ENCODE measurements around the gene MYPOP. TPM values are rescaled to one million over a fixed set of nuclear protein-coding genes. Genes with fewer than 3 reads are reported as not detected.
A peak's percentile ranks its signal among the peaks of the same experiment; 100 is the strongest.
"Not testable (repeated sequence)": the region's sequence is repeated elsewhere in the genome, so short reads cannot be mapped to it uniquely, and the experiment has no call there.

Gene MYPOP
- total and polyA plus RNA-seq, 2 donors from 2014 or later, result 6.7 to 11.7 TPM

DNA sequence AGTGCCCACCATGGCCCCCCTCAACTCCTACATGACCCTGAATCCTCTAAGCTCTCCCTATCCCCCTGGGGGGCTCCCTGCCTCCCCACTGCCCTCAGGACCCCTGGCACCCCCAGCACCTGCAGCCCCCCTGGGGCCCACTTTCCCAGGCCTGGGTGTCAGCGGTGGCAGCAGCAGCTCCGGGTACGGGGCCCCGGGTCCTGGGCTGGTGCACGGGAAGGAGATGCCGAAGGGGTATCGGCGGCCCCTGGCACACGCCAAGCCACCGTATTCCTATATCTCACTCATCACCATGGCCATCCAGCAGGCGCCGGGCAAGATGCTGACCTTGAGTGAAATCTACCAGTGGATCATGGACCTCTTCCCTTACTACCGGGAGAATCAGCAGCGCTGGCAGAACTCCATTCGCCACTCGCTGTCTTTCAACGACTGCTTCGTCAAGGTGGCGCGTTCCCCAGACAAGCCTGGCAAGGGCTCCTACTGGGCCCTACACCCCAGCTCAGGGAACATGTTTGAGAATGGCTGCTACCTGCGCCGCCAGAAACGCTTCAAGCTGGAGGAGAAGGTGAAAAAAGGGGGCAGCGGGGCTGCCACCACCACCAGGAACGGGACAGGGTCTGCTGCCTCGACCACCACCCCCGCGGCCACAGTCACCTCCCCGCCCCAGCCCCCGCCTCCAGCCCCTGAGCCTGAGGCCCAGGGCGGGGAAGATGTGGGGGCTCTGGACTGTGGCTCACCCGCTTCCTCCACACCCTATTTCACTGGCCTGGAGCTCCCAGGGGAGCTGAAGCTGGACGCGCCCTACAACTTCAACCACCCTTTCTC is 30.1 kb downstream of the MYPOP start:
- Histone ChIP-seq H3K27ac (ENCODE audit: low read depth in 2 of 2, low read length in 2 of 2) (no peak overlapping the region), H3K36me3 (ENCODE audit: control insufficient read depth in 2 of 3, insufficient read depth in 3 of 3, low read length in 3 of 3) (no peaks in the 10 kb centered on the region), H3K4me1 (ENCODE audit: control insufficient read depth in 2 of 3, insufficient read depth in 2 of 3, low read depth in 1 of 3, low read length in 3 of 3) (peaks cover 0 to 3% (median 0%) of the 10 kb centered on the region in 3 donors), H3K9ac (ENCODE audit: low read length in 3 of 3) (no peak overlapping the region), H3K27me3 (ENCODE audit: control insufficient read depth, insufficient read depth, low read length) (no peaks in the 10 kb centered on the region), H3K9me3 (ENCODE audit: control insufficient read depth in 2 of 3, insufficient read depth in 1 of 3, low read length in 3 of 3) (no peaks in the 10 kb centered on the region), H3K4me3 (ENCODE audit: low read length in 3 of 3) (no peak overlapping the region)
- no peak for FAIRE-seq
- peak in 1 of 5 donors; percentile 30 for DNase-seq
- intact Hi-C loops (cut with DNase I), result no loop called here
- TF ChIP-seq, protein P1, sequence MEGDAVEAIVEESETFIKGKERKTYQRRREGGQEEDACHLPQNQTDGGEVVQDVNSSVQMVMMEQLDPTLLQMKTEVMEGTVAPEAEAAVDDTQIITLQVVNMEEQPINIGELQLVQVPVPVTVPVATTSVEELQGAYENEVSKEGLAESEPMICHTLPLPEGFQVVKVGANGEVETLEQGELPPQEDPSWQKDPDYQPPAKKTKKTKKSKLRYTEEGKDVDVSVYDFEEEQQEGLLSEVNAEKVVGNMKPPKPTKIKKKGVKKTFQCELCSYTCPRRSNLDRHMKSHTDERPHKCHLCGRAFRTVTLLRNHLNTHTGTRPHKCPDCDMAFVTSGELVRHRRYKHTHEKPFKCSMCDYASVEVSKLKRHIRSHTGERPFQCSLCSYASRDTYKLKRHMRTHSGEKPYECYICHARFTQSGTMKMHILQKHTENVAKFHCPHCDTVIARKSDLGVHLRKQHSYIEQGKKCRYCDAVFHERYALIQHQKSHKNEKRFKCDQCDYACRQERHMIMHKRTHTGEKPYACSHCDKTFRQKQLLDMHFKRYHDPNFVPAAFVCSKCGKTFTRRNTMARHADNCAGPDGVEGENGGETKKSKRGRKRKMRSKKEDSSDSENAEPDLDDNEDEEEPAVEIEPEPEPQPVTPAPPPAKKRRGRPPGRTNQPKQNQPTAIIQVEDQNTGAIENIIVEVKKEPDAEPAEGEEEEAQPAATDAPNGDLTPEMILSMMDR (IDR thresholded peaks at IDR 0.05; ENCODE audit: borderline replicate concordance, extremely low read depth, insufficient read depth), result no peak

DNA sequence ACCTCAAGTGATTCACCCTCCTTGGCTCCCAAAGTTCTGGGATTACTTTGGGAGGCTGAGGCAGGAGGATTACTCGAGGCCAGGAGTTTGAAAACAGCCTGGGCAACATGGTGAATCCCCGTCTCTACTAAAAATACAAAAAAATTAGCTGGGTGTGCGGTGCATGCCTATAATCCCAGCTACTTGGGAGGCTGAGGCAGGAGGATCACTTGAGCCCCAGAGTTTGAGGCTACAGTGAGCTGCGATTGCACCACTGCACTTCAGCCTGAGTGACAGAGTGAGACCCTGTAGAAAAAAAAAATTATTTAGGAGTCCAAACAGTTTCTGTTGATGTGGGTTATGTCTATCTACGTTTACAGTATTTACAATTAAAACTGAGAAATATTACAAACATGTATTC is 31.6 kb downstream of the MYPOP start:
- Histone ChIP-seq H3K36me3 (ENCODE audit: control insufficient read depth in 2 of 3, insufficient read depth in 3 of 3, low read length in 3 of 3) (no peaks in the 10 kb centered on the region), H3K4me1 (ENCODE audit: control insufficient read depth in 2 of 3, insufficient read depth in 2 of 3, low read depth in 1 of 3, low read length in 3 of 3) (no peaks in the 10 kb centered on the region), H3K27me3 (ENCODE audit: control insufficient read depth, insufficient read depth, low read length) (peaks cover 3% of the 10 kb centered on the region), H3K4me3 (ENCODE audit: low read length in 3 of 3) (no peak overlapping the region), H3K27ac (ENCODE audit: low read depth in 2 of 2, low read length in 2 of 2) (no peak overlapping the region), H3K9ac (ENCODE audit: low read length in 3 of 3) (no peak overlapping the region), H3K9me3 (ENCODE audit: control insufficient read depth in 2 of 3, insufficient read depth in 1 of 3, low read length in 3 of 3) (no peaks in the 10 kb centered on the region)
- DNase-seq (no peak), FAIRE-seq (no peak)
- TF ChIP-seq, protein P1 (IDR thresholded peaks at IDR 0.05; ENCODE audit: borderline replicate concordance, extremely low read depth, insufficient read depth), result no peak
- intact Hi-C loops (cut with DNase I), result no loop called here

DNA sequence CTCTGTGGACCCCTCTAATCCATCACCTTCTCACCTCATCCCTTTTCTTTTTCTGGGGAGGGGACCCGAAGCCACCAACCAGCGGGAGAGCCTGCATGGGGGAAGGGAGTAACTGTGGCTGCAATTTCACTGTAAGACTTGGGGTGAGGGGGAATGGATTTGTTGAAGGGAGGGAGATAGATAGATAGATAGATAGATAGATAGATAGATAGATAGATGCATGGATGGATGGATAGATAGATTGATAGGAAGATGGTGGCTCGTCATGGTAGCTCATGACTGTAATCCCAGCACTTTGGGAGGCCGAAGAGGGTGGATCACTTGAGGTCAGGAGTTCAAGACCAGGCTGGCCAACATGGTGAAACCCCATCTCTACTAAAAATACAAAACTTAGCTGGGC is 35.2 kb downstream of the MYPOP start:
- H3K4me3 ChIP-seq (ENCODE audit: low read length in 3 of 3); H3K9ac ChIP-seq (ENCODE audit: low read length in 3 of 3); DNase-seq; H3K4me1 ChIP-seq (ENCODE audit: control insufficient read depth in 2 of 3, insufficient read depth in 2 of 3, low read depth in 1 of 3, low read length in 3 of 3); intact Hi-C loops (cut with DNase I); H3K27ac ChIP-seq (ENCODE audit: low read depth in 2 of 2, low read length in 2 of 2); FAIRE-seq; H3K36me3 ChIP-seq (ENCODE audit: control insufficient read depth in 2 of 3, insufficient read depth in 3 of 3, low read length in 3 of 3); H3K9me3 ChIP-seq (ENCODE audit: control insufficient read depth in 2 of 3, insufficient read depth in 1 of 3, low read length in 3 of 3): not testable (repeated sequence)
- H3K27me3 ChIP-seq (ENCODE audit: control insufficient read depth, insufficient read depth, low read length), result peaks cover 16% of the 10 kb centered on the region

DNA sequence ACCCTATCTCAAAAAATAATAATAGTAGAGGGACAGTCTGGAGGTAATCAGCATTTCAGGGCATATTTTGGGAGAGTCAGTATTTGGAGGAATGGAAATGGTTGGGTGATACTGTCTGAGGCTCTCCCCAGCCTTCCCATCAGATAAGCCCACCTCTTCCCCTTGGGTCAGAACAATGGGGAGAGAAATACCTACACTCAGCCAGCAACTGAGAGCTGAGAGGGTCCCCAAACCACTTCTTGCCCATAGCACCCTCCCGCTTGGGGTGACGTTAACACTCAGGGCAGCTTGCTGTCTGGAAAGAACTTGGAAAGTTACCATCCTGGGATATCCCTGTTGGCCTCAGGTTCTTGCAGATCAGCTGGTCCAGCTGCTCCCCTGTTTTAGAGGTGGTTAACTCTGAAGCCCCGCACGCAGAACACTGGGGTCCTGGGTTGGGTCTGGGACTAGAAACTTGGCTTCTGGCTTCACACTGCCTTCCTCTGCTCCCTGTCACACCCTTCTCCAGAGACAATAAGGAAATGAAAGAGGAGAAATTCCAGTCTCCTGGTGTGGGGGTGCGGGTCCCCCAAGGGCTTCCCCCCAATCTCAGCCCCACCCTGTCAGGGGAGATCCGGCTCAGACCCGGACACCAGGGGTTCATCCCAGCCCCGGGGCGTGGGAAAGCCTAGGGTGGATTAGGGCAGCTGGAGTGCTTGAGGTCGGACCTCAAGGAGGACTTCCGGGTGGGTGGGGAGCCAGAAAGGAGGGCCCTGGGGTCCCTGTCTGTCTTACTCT is 35.8 kb downstream of the MYPOP start:
- Histone ChIP-seq H3K27ac (ENCODE audit: low read depth in 2 of 2, low read length in 2 of 2) (no peak overlapping the region), H3K4me1 (ENCODE audit: control insufficient read depth in 2 of 3, insufficient read depth in 2 of 3, low read depth in 1 of 3, low read length in 3 of 3) (peaks cover 0 to 10% (median 0%) of the 10 kb centered on the region in 3 donors), H3K9me3 (ENCODE audit: control insufficient read depth in 2 of 3, insufficient read depth in 1 of 3, low read length in 3 of 3) (no peaks in the 10 kb centered on the region), H3K27me3 (ENCODE audit: control insufficient read depth, insufficient read depth, low read length) (peaks cover 16% of the 10 kb centered on the region), H3K36me3 (ENCODE audit: control insufficient read depth in 2 of 3, insufficient read depth in 3 of 3, low read length in 3 of 3) (no peaks in the 10 kb centered on the region), H3K9ac (ENCODE audit: low read length in 3 of 3) (no peak overlapping the region), H3K4me3 (ENCODE audit: low read length in 3 of 3) (no peak overlapping the region)
- DNase-seq (no peak), FAIRE-seq (no peak)
- TF ChIP-seq, protein P1 (IDR thresholded peaks at IDR 0.05; ENCODE audit: borderline replicate concordance, extremely low read depth, insufficient read depth), result no peak
- intact Hi-C loops (cut with DNase I), result no loop called here

Data from kidney (tissue), 14 donors.